Measurements from ENCODE around the gene ATP9B. TPM values are rescaled to one million over a fixed set of nuclear protein-coding genes. Genes with fewer than 3 reads are reported as not detected.

Gene ATP9B
- total RNA-seq, 1 experiment from 2014 or later: 8.6 TPM

DNA sequence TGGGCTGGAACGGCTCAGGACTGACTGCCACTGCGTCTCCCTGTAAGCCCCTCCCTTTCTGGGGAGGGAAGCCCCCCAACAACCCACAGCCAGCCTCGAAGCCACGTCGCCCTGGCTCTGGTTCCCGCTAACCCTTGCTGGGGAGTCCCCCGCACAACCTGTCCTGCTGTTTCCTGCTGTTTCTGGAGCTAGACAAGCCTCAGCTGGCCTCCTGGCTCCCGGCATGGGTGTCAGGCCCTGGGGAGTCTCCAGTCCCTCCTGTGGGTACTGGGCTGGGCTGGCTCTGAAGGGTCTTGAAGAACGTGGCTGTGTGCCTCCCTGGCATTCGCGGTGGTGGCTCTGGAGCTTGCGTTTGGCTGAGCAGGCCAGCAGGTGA is 347.5 kb downstream of the ATP9B start:
- Histone ChIP-seq H3K4me3 (no peak overlapping the region), H3K9me3 (ENCODE audit: insufficient read depth, low read depth) (no peaks in the 10 kb centered on the region), H3K79me2 (ENCODE audit: low read depth) (no peaks in the 10 kb centered on the region), H3K4me2 (no peak overlapping the region), H3K27me3 (ENCODE audit: insufficient read depth, low read depth) (0 out of 2 replicates have a peak, but pooled peaks cover 5% of the 10 kb centered on the region), H3F3A (ENCODE audit: insufficient read depth, low read depth) (no peaks in the 10 kb centered on the region), H3K36me3 (ENCODE audit: low read depth) (no peaks in the 10 kb centered on the region), H3K9me2 (ENCODE audit: insufficient read depth) (no peaks in the 10 kb centered on the region), H3K27ac (no peak overlapping the region), H3K4me1 (replicated peaks; ENCODE audit: insufficient read depth) (no peaks in the 10 kb centered on the region), H2AFZ (no peak overlapping the region), H4K20me1 (ENCODE audit: insufficient read depth) (no peaks in the 10 kb centered on the region)
- TF ChIP-seq, protein P1, sequence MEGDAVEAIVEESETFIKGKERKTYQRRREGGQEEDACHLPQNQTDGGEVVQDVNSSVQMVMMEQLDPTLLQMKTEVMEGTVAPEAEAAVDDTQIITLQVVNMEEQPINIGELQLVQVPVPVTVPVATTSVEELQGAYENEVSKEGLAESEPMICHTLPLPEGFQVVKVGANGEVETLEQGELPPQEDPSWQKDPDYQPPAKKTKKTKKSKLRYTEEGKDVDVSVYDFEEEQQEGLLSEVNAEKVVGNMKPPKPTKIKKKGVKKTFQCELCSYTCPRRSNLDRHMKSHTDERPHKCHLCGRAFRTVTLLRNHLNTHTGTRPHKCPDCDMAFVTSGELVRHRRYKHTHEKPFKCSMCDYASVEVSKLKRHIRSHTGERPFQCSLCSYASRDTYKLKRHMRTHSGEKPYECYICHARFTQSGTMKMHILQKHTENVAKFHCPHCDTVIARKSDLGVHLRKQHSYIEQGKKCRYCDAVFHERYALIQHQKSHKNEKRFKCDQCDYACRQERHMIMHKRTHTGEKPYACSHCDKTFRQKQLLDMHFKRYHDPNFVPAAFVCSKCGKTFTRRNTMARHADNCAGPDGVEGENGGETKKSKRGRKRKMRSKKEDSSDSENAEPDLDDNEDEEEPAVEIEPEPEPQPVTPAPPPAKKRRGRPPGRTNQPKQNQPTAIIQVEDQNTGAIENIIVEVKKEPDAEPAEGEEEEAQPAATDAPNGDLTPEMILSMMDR (conservative IDR thresholded peaks at IDR 0.05): no peak
- no peak for TF ChIP-seq EZH2 (IDR thresholded peaks at IDR 0.05; ENCODE audit: low read depth)
- BruUV-seq (replicated peaks): no TSS peak
- intact Hi-C loops (cut with micrococcal nuclease; ENCODE audit: unreplicated experiment): no loop called here
- no peak for DNase-seq
- POLR2A ChIA-PET (ENCODE audit: unreplicated experiment): no interaction called here
- CTCF ChIA-PET: no interaction called here

DNA sequence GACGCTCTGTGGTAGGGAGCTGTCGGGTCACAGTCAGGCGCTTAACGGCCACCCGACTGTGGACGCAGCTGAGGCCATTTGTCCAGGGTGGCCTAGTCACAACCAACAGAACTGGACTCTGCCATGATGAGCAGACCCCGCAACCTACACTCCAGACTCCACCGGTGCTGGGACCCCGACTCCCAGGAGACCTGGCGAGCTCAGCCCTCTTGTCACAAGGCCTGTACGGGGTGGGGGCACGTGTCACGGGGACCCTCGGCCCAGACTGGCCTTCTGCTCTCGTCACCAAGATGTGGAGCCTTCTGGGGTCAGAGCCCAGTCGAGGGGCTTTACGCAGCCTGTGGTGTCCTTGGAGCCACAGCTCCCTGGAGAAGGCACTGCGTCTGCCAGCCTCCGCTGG is 349.0 kb downstream of the ATP9B start:
- H3K4me2 ChIP-seq: no peak overlapping the region
- no peaks in the 10 kb centered on the region for H3K9me2 ChIP-seq (ENCODE audit: insufficient read depth)
- H3K79me2 ChIP-seq (ENCODE audit: low read depth): no peaks in the 10 kb centered on the region
- peaks cover 12% of the 10 kb centered on the region; the same call in 1 of the 2 replicates for H3K27me3 ChIP-seq (ENCODE audit: insufficient read depth, low read depth)
- no peaks in the 10 kb centered on the region for H3K9me3 ChIP-seq (ENCODE audit: insufficient read depth, low read depth)
- no peaks in the 10 kb centered on the region for H3K36me3 ChIP-seq (ENCODE audit: low read depth)
- no peaks in the 10 kb centered on the region for H4K20me1 ChIP-seq (ENCODE audit: insufficient read depth)
- DNase-seq: no peak
- H3K4me1 ChIP-seq (replicated peaks; ENCODE audit: insufficient read depth): no peaks in the 10 kb centered on the region
- TF ChIP-seq EZH2 (IDR thresholded peaks at IDR 0.05; ENCODE audit: low read depth): no peak
- TF ChIP-seq, protein P1 (conservative IDR thresholded peaks at IDR 0.05): no peak
- ChIA-PET CTCF (no interaction called here), POLR2A (ENCODE audit: unreplicated experiment) (no interaction called here)
- no peaks in the 10 kb centered on the region for H3F3A ChIP-seq (ENCODE audit: insufficient read depth, low read depth)
- intact Hi-C loops (cut with micrococcal nuclease; ENCODE audit: unreplicated experiment): no loop called here
- H2AFZ ChIP-seq: no peak overlapping the region
- BruUV-seq (replicated peaks): no TSS peak
- no peak overlapping the region for H3K4me3 ChIP-seq
- H3K27ac ChIP-seq: no peak overlapping the region

DNA sequence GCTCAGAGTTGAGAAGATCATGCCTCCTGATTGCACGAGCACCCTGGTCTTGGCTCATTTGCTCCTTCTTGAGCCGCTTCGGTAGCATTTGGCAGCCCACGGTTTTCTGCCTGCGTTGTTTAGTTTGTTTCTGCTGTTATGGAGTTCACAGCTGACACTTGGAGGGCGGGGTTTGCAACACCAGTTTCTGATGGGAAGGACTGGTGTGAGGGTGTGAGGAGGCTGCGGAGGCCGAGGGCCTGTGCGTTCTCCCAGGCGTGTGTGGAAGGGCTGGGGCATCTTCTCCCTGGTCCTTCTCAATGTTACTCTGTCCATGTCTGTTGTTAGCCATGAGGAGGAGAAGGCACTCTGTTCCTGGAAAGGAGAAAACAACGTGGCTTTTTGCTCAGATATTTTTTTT is 349.4 kb downstream of the ATP9B start:
- no peak overlapping the region for H2AFZ ChIP-seq
- H3K4me1 ChIP-seq (replicated peaks; ENCODE audit: insufficient read depth): no peaks in the 10 kb centered on the region
- ChIA-PET CTCF (no interaction called here), POLR2A (ENCODE audit: unreplicated experiment) (no interaction called here)
- H3K9me2 ChIP-seq (ENCODE audit: insufficient read depth): no peaks in the 10 kb centered on the region
- H3F3A ChIP-seq (ENCODE audit: insufficient read depth, low read depth): no peaks in the 10 kb centered on the region
- no peak overlapping the region for H3K27ac ChIP-seq
- H3K36me3 ChIP-seq (ENCODE audit: low read depth): no peaks in the 10 kb centered on the region
- H3K4me3 ChIP-seq: no peak overlapping the region
- H3K27me3 ChIP-seq (ENCODE audit: insufficient read depth, low read depth): peaks cover 12% of the 10 kb centered on the region; the same call in 1 of the 2 replicates
- H3K4me2 ChIP-seq: no peak overlapping the region
- H3K79me2 ChIP-seq (ENCODE audit: low read depth): no peaks in the 10 kb centered on the region
- no peaks in the 10 kb centered on the region for H3K9me3 ChIP-seq (ENCODE audit: insufficient read depth, low read depth)
- no peak for TF ChIP-seq EZH2 (IDR thresholded peaks at IDR 0.05; ENCODE audit: low read depth)
- TF ChIP-seq, protein P1 (conservative IDR thresholded peaks at IDR 0.05): no peak
- intact Hi-C loops (cut with micrococcal nuclease; ENCODE audit: unreplicated experiment): no loop called here
- no peaks in the 10 kb centered on the region for H4K20me1 ChIP-seq (ENCODE audit: insufficient read depth)
- no peak for DNase-seq
- BruUV-seq (replicated peaks): no TSS peak

Measured in PC-9 (cell line).